Loucy (cell line): ENCODE measurements around the gene PLCH1.

Experiments
- H2AFZ ChIP-seq: fragments of 200-600 bp; sonication (generic); 2 replicates; pipeline ENCODE4 v1.6.0; 2016; ENCODE audit warnings: antibody characterized with exemption, mild to moderate bottlenecking, low read length, moderate library complexity
- H3F3A ChIP-seq: fragments of 200-600 bp; 2 replicates; pipeline ENCODE4 v1.6.0; 2016; ENCODE audit warnings: antibody characterized with exemption, low read depth, mild to moderate bottlenecking
- H3K27me3 ChIP-seq: fragments of 200-600 bp; sonication (generic); 2 replicates; pipeline ENCODE4 v1.6.1; 2014; ENCODE audit warnings: low read length, mild to moderate bottlenecking; ENCODE audit not compliant: insufficient read depth, poor library complexity, severe bottlenecking
- H3K36me3 ChIP-seq: fragments of 200-600 bp; sonication (generic); 2 replicates; pipeline ENCODE4 v1.6.1; 2016; ENCODE audit warnings: low read length; ENCODE audit not compliant: insufficient read depth
- H3K4me1 ChIP-seq: fragments of 200-600 bp; sonication (generic); 2 replicates; pipeline ENCODE4 v1.5.1; 2014; ENCODE audit warnings: low read length, mild to moderate bottlenecking; ENCODE audit not compliant: insufficient read depth, poor library complexity, severe bottlenecking
- H3K4me2 ChIP-seq: fragments of 200-600 bp; sonication (generic); 2 replicates; pipeline ENCODE4 v1.6.0; 2014; ENCODE audit warnings: antibody characterized with exemption, low read length, low read depth, mild to moderate bottlenecking; ENCODE audit not compliant: poor library complexity, severe bottlenecking
- H3K4me3 ChIP-seq: fragments of 200-600 bp; sonication (generic); 2 replicates; pipeline ENCODE4 v1.5.1; 2014; ENCODE audit warnings: low read length, mild to moderate bottlenecking, mixed read lengths; ENCODE audit not compliant: poor library complexity, severe bottlenecking
- H3K79me2 ChIP-seq: fragments of 200-600 bp; sonication (generic); 2 replicates; pipeline ENCODE4 v1.6.1; 2014; ENCODE audit warnings: low read length; ENCODE audit not compliant: insufficient read depth
- H3K9ac ChIP-seq: fragments of 200-600 bp; sonication (generic); 2 replicates; pipeline ENCODE4 v1.6.0; 2014; ENCODE audit warnings: mild to moderate bottlenecking, low read depth, low read length, moderate library complexity; ENCODE audit not compliant: poor library complexity, severe bottlenecking
- H3K9me2 ChIP-seq: fragments of 200-600 bp; sonication (generic); replicated peaks from 2 replicates; pipeline ENCODE4 v1.6.1; 2016; ENCODE audit warnings: low read depth, low read length, mixed read lengths
- H3K9me3 ChIP-seq: fragments of 200-600 bp; sonication (generic); 2 replicates; pipeline ENCODE4 v1.6.1; 2014; ENCODE audit warnings: mild to moderate bottlenecking, antibody characterized with exemption, low read length, low read depth; ENCODE audit not compliant: insufficient read depth
- H4K20me1 ChIP-seq: fragments of 200-600 bp; sonication (generic); 2 replicates; pipeline ENCODE4 v1.6.0; 2014; ENCODE audit warnings: antibody characterized with exemption, low read length, mild to moderate bottlenecking; ENCODE audit not compliant: insufficient read depth, poor library complexity, severe bottlenecking
- EZH2phosphoT487 ChIP-seq: fragments of 200-600 bp; IDR thresholded peaks from 2 replicates; pipeline ENCODE4 v1.6.1; 2018; ENCODE audit warnings: antibody characterized with exemption, mild to moderate bottlenecking, moderate library complexity, borderline replicate concordance
- TF ChIP-seq, protein P1 (sequence below): fragments of 200-600 bp; sonication (generic); conservative IDR thresholded peaks from 2 replicates; pipeline ENCODE4 v1.5.1; 2014; ENCODE audit warnings: mild to moderate bottlenecking, antibody characterized with exemption, low read length

PLCH1 gene

GRCh38 chr3:155594526-155595187 lies 150.2 kb downstream of the PLCH1 start:
- Histone ChIP-seq H3F3A (no peaks in the 10 kb centered on the region), H3K4me2 (no peak overlapping the region), H2AFZ (no peak overlapping the region), H3K79me2 (no peaks in the 10 kb centered on the region), H3K9me3 (no peaks in the 10 kb centered on the region), H3K36me3 (no peaks in the 10 kb centered on the region), H3K9me2 (no peaks in the 10 kb centered on the region), H3K4me1 (no peaks in the 10 kb centered on the region), H3K4me3 (no peak overlapping the region), H4K20me1 (no peaks in the 10 kb centered on the region), H3K9ac (no peak overlapping the region), H3K27me3 (no peaks in the 10 kb centered on the region)
- no peak for TF ChIP-seq EZH2phosphoT487
- TF ChIP-seq, protein P1, sequence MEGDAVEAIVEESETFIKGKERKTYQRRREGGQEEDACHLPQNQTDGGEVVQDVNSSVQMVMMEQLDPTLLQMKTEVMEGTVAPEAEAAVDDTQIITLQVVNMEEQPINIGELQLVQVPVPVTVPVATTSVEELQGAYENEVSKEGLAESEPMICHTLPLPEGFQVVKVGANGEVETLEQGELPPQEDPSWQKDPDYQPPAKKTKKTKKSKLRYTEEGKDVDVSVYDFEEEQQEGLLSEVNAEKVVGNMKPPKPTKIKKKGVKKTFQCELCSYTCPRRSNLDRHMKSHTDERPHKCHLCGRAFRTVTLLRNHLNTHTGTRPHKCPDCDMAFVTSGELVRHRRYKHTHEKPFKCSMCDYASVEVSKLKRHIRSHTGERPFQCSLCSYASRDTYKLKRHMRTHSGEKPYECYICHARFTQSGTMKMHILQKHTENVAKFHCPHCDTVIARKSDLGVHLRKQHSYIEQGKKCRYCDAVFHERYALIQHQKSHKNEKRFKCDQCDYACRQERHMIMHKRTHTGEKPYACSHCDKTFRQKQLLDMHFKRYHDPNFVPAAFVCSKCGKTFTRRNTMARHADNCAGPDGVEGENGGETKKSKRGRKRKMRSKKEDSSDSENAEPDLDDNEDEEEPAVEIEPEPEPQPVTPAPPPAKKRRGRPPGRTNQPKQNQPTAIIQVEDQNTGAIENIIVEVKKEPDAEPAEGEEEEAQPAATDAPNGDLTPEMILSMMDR = no peak

DNA sequence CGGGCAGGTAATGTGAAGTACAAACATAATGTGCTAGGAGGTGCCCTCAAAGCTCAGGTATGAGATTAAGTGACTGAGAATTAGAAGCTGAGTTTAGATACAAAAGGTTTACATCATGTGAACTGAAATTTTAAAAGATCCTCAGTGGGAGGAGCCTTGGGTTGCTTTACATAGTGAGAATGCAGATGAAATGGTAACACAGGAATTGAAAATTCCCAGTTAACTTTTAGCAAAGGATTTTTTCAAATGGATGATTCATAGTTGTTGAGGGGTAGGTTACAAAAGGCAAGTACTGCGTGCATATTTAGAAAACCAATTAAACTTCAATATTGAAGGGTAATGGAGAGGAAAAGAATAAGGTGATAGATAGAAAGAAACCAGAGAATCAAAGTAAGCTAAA lies 157.3 kb downstream of the PLCH1 start:
- Histone ChIP-seq H3F3A (no peaks in the 10 kb centered on the region), H3K4me1 (peaks cover 6% of the 10 kb centered on the region), H3K4me3 (no peak overlapping the region), H3K9me2 (no peaks in the 10 kb centered on the region), H3K27me3 (no peaks in the 10 kb centered on the region), H3K4me2 (no peak overlapping the region), H3K79me2 (no peaks in the 10 kb centered on the region), H3K36me3 (no peaks in the 10 kb centered on the region), H3K9ac (no peak overlapping the region), H3K9me3 (no peaks in the 10 kb centered on the region), H4K20me1 (no peaks in the 10 kb centered on the region), H2AFZ (no peak overlapping the region)
- no peak for TF ChIP-seq EZH2phosphoT487
- TF ChIP-seq, protein P1 = no peak

- H3K4me1 ChIP-seq = peaks cover 6% of the 10 kb centered on the region
- TF ChIP-seq, protein P1 = no peak
- TF ChIP-seq EZH2phosphoT487 = no peak
- H3F3A ChIP-seq = no peaks in the 10 kb centered on the region
- no peak overlapping the region for H3K4me3 ChIP-seq
- no peaks in the 10 kb centered on the region for H3K9me3 ChIP-seq
- H3K36me3 ChIP-seq = no peaks in the 10 kb centered on the region
- no peak overlapping the region for H2AFZ ChIP-seq
- H4K20me1 ChIP-seq = no peaks in the 10 kb centered on the region
- H3K9ac ChIP-seq = no peak overlapping the region
- no peak overlapping the region for H3K4me2 ChIP-seq
- no peaks in the 10 kb centered on the region for H3K79me2 ChIP-seq
- H3K27me3 ChIP-seq = no peaks in the 10 kb centered on the region
- no peaks in the 10 kb centered on the region for H3K9me2 ChIP-seq
These were observed 159.5 kb downstream of the PLCH1 start for GRCh38 chr3:155585384-155585783.
